ENCODE measurements around the gene MLH3. TPM values are rescaled to one million over a fixed set of nuclear protein-coding genes. Genes with fewer than 3 reads are reported as not detected.

MLH3 gene
- total and polyA plus RNA-seq, 2 experiments from 2014 or later = 10.7 to 14.7 TPM

DNA sequence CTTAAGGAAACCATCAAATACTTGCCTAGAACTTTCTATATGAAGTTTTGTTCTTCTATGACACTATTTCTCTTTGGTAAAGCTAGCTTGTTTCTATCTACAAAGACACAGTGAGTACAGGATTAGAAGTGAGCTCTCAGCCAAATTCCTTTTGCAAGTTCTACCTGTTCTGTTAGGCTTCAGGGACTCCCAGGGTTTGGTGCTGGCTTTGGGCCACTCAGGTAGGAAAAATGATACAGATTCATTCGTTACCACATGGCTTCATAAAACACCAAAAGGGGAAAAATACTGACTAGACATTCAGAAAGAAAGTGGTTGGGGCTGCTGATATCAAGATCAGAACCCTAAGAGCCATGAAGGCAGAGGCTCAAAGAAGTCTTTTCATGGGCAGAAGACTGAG lies 32.0 kb upstream of the MLH3 start (continued):
- TF ChIP-seq, protein P1, sequence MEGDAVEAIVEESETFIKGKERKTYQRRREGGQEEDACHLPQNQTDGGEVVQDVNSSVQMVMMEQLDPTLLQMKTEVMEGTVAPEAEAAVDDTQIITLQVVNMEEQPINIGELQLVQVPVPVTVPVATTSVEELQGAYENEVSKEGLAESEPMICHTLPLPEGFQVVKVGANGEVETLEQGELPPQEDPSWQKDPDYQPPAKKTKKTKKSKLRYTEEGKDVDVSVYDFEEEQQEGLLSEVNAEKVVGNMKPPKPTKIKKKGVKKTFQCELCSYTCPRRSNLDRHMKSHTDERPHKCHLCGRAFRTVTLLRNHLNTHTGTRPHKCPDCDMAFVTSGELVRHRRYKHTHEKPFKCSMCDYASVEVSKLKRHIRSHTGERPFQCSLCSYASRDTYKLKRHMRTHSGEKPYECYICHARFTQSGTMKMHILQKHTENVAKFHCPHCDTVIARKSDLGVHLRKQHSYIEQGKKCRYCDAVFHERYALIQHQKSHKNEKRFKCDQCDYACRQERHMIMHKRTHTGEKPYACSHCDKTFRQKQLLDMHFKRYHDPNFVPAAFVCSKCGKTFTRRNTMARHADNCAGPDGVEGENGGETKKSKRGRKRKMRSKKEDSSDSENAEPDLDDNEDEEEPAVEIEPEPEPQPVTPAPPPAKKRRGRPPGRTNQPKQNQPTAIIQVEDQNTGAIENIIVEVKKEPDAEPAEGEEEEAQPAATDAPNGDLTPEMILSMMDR (conservative IDR thresholded peaks at IDR 0.05; ENCODE audit: low read depth in 2 of 2) = no peak
- no peak for TF ChIP-seq ZNF114 (CRISPR knock-in tag; IDR thresholded peaks at IDR 0.05)

DNA sequence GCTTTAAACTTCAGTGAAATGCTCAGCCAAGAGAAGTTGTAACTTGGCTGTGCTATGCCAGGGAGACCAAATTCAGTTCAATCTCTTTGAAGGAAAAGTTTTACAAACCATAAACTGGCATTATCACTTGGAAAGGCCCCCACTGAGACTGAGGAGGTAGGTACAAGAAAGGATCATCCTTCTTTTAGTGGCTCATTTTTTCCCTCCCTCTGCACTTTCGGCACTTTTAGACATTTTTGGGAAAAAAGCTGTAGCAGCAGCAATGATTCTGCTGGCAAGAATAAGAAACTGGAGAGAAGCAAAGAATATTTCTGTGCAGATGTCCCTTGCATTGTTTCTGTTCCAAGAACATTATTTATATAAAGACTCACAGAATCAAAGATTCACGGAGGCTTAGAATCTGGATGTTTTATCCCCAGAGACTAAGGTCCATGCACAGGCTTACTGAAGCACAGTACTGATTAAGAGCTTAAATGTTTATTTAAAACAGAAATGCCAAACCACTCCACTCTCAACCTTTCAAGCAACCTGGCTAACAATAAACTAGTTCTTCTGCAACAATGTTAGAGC lies 30.5 kb upstream of the MLH3 start:
- peaks cover 13% of the 10 kb centered on the region; the same call in 1 of the 2 replicates for H3K36me3 ChIP-seq (ENCODE audit: insufficient read depth)
- DNase-seq (ENCODE audit: low spot score) = no peak
- H3K4me1 Mint-ChIP-seq = no peaks in the 10 kb centered on the region
- no peak overlapping the region for H3K4me3 Mint-ChIP-seq
- 0 out of 2 replicates have a peak, but pooled peaks cover 6% of the 10 kb centered on the region for H4K20me1 ChIP-seq (replicated peaks; ENCODE audit: insufficient read depth)
- H3K27ac Mint-ChIP-seq = no peak overlapping the region
- H3K9me3 Mint-ChIP-seq = no peaks in the 10 kb centered on the region
- H3K27me3 Mint-ChIP-seq (ENCODE audit: insufficient read depth, low read depth, poor library complexity) = peaks cover 2% of the 10 kb centered on the region
- no peaks in the 10 kb centered on the region for H3F3A ChIP-seq (replicated peaks; ENCODE audit: low read depth)
- no peaks in the 10 kb centered on the region for H3K27me3 ChIP-seq (ENCODE audit: insufficient read depth)
- no peaks in the 10 kb centered on the region for H3K79me2 ChIP-seq (replicated peaks; ENCODE audit: insufficient read depth)
- no peaks in the 10 kb centered on the region for H3K9me2 ChIP-seq (ENCODE audit: insufficient read depth)
- H3K4me2 ChIP-seq = no peak overlapping the region
- ATAC-seq = no peak
- H3K4me3 ChIP-seq = no peak overlapping the region
- H2AFZ ChIP-seq = no peak overlapping the region
- H3K27ac ChIP-seq (ENCODE audit: low read depth) = no peak overlapping the region
- peaks cover 35% of the 10 kb centered on the region; the same call in 2 of the 3 replicates for H3K36me3 Mint-ChIP-seq (ENCODE audit: low read depth)
- H3K4me1 ChIP-seq (ENCODE audit: insufficient read depth) = no peaks in the 10 kb centered on the region
- TF ChIP-seq ZNF114 (CRISPR knock-in tag; IDR thresholded peaks at IDR 0.05) (no peak), CREB1 (CRISPR knock-in tag; IDR thresholded peaks at IDR 0.05; ENCODE audit: low read depth) (no peak), EZH2 (IDR thresholded peaks at IDR 0.05; ENCODE audit: low read depth, unreplicated experiment) (no peak), EZH2phosphoT487 (IDR thresholded peaks at IDR 0.05; ENCODE audit: unreplicated experiment) (no peak), NANOG (IDR thresholded peaks at IDR 0.05; ENCODE audit: borderline replicate concordance) (no peak), STAT1 (IDR thresholded peaks at IDR 0.05; ENCODE audit: unreplicated experiment) (no peak), ZNF331 (CRISPR knock-in tag; IDR thresholded peaks at IDR 0.05; ENCODE audit: low read depth) (no peak), JUNB (IDR thresholded peaks at IDR 0.05; ENCODE audit: unreplicated experiment) (no peak)
- TF ChIP-seq, protein P2, sequence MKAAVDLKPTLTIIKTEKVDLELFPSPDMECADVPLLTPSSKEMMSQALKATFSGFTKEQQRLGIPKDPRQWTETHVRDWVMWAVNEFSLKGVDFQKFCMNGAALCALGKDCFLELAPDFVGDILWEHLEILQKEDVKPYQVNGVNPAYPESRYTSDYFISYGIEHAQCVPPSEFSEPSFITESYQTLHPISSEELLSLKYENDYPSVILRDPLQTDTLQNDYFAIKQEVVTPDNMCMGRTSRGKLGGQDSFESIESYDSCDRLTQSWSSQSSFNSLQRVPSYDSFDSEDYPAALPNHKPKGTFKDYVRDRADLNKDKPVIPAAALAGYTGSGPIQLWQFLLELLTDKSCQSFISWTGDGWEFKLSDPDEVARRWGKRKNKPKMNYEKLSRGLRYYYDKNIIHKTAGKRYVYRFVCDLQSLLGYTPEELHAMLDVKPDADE (IDR thresholded peaks at IDR 0.05) = no peak
- TF ChIP-seq, protein P3, sequence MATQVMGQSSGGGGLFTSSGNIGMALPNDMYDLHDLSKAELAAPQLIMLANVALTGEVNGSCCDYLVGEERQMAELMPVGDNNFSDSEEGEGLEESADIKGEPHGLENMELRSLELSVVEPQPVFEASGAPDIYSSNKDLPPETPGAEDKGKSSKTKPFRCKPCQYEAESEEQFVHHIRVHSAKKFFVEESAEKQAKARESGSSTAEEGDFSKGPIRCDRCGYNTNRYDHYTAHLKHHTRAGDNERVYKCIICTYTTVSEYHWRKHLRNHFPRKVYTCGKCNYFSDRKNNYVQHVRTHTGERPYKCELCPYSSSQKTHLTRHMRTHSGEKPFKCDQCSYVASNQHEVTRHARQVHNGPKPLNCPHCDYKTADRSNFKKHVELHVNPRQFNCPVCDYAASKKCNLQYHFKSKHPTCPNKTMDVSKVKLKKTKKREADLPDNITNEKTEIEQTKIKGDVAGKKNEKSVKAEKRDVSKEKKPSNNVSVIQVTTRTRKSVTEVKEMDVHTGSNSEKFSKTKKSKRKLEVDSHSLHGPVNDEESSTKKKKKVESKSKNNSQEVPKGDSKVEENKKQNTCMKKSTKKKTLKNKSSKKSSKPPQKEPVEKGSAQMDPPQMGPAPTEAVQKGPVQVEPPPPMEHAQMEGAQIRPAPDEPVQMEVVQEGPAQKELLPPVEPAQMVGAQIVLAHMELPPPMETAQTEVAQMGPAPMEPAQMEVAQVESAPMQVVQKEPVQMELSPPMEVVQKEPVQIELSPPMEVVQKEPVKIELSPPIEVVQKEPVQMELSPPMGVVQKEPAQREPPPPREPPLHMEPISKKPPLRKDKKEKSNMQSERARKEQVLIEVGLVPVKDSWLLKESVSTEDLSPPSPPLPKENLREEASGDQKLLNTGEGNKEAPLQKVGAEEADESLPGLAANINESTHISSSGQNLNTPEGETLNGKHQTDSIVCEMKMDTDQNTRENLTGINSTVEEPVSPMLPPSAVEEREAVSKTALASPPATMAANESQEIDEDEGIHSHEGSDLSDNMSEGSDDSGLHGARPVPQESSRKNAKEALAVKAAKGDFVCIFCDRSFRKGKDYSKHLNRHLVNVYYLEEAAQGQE (IDR thresholded peaks at IDR 0.05; ENCODE audit: unreplicated experiment) = no peak
- TF ChIP-seq, protein P4, sequence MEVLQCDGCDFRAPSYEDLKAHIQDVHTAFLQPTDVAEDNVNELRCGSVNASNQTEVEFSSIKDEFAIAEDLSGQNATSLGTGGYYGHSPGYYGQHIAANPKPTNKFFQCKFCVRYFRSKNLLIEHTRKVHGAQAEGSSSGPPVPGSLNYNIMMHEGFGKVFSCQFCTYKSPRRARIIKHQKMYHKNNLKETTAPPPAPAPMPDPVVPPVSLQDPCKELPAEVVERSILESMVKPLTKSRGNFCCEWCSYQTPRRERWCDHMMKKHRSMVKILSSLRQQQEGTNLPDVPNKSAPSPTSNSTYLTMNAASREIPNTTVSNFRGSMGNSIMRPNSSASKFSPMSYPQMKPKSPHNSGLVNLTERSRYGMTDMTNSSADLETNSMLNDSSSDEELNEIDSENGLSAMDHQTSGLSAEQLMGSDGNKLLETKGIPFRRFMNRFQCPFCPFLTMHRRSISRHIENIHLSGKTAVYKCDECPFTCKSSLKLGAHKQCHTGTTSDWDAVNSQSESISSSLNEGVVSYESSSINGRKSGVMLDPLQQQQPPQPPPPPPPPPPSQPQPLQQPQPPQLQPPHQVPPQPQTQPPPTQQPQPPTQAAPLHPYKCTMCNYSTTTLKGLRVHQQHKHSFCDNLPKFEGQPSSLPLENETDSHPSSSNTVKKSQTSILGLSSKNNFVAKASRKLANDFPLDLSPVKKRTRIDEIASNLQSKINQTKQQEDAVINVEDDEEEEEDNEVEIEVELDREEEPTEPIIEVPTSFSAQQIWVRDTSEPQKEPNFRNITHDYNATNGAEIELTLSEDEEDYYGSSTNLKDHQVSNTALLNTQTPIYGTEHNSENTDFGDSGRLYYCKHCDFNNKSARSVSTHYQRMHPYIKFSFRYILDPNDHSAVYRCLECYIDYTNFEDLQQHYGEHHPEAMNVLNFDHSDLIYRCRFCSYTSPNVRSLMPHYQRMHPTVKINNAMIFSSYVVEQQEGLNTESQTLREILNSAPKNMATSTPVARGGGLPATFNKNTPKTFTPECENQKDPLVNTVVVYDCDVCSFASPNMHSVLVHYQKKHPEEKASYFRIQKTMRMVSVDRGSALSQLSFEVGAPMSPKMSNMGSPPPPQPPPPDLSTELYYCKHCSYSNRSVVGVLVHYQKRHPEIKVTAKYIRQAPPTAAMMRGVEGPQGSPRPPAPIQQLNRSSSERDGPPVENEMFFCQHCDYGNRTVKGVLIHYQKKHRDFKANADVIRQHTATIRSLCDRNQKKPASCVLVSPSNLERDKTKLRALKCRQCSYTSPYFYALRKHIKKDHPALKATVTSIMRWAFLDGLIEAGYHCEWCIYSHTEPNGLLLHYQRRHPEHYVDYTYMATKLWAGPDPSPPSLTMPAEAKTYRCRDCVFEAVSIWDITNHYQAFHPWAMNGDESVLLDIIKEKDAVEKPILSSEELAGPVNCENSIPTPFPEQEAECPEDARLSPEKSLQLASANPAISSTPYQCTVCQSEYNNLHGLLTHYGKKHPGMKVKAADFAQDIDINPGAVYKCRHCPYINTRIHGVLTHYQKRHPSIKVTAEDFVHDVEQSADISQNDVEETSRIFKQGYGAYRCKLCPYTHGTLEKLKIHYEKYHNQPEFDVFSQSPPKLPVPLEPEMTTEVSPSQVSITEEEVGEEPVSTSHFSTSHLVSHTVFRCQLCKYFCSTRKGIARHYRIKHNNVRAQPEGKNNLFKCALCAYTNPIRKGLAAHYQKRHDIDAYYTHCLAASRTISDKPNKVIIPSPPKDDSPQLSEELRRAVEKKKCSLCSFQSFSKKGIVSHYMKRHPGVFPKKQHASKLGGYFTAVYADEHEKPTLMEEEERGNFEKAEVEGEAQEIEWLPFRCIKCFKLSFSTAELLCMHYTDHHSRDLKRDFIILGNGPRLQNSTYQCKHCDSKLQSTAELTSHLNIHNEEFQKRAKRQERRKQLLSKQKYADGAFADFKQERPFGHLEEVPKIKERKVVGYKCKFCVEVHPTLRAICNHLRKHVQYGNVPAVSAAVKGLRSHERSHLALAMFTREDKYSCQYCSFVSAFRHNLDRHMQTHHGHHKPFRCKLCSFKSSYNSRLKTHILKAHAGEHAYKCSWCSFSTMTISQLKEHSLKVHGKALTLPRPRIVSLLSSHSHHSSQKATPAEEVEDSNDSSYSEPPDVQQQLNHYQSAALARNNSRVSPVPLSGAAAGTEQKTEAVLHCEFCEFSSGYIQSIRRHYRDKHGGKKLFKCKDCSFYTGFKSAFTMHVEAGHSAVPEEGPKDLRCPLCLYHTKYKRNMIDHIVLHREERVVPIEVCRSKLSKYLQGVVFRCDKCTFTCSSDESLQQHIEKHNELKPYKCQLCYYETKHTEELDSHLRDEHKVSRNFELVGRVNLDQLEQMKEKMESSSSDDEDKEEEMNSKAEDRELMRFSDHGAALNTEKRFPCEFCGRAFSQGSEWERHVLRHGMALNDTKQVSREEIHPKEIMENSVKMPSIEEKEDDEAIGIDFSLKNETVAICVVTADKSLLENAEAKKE (CRISPR knock-in tag; IDR thresholded peaks at IDR 0.05) = no peak
